Omental fat pad (tissue), 4 donors: ENCODE results near the gene CCNL2. TPM values are rescaled to one million over a fixed set of nuclear protein-coding genes. Genes with fewer than 3 reads are reported as not detected.
"Not testable (repeated sequence)": the region's sequence is repeated elsewhere in the genome, so short reads cannot be mapped to it uniquely, and the experiment has no call there.

Experiments used
- ATAC-seq: fragments of 150-250 bp; one replicate; pipeline ENCODE4 v1.9.1; 2016; ENCODE audit warnings: mild to moderate bottlenecking, moderate library complexity; ENCODE audit not compliant: low FRiP score
- DNase-seq: peaks from one replicate; pipeline ENCODE4 v3.0.0-alpha.2; 2019; ENCODE audit warnings: low spot score
- total RNA-seq, 4 donors: library from RNA; depleted of rRNA; stranded (reverse); fragments of >200 nt; gene quantifications; one replicate each; pipeline ENCODE4 v1.1.0, GENCODE V29; 2016
- TF ChIP-seq, protein P1 (sequence below), 3 donors: fragments of 450-650 bp; IDR thresholded peaks; one replicate each; pipeline ENCODE4 v1.5.1; 2016 to 2017; ENCODE audit warnings: antibody characterized with exemption in 3 of 3, mild to moderate bottlenecking in 3 of 3, moderate library complexity in 2 of 3

Gene CCNL2
- total RNA-seq, 4 donors from 2014 or later: 142 to 273 (median 204) TPM

DNA sequence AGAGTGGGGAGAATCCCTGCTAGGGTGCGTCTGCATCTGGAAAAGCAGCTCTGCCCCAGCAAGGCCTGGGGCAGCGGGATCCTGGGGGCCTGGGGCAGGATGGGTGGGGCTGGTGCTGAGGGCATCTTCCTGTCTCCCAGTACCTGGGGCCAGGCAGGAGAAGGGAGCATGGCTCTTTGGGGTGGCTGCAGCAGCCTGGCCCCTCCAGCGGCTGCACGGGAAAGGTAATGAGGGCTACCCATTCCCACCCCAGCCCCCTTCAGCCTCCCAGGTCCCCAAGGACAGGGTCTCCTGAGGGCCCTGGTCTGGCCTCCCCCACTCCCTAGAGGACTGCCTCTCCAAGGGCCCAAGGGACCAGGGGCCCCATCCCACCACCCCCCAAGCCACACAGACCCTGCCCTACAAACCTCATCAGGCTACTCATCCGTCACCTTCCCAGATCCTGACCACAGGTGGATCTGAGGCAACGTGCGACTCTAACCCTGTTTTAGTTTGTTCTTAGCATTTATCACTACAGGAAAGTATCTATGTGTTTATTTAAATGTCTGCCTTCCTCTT is 22.9 kb upstream of the CCNL2 start:
- no peak for ATAC-seq
- no peak for DNase-seq
- TF ChIP-seq, protein P1, sequence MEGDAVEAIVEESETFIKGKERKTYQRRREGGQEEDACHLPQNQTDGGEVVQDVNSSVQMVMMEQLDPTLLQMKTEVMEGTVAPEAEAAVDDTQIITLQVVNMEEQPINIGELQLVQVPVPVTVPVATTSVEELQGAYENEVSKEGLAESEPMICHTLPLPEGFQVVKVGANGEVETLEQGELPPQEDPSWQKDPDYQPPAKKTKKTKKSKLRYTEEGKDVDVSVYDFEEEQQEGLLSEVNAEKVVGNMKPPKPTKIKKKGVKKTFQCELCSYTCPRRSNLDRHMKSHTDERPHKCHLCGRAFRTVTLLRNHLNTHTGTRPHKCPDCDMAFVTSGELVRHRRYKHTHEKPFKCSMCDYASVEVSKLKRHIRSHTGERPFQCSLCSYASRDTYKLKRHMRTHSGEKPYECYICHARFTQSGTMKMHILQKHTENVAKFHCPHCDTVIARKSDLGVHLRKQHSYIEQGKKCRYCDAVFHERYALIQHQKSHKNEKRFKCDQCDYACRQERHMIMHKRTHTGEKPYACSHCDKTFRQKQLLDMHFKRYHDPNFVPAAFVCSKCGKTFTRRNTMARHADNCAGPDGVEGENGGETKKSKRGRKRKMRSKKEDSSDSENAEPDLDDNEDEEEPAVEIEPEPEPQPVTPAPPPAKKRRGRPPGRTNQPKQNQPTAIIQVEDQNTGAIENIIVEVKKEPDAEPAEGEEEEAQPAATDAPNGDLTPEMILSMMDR (IDR thresholded peaks at IDR 0.05): no peak

DNA sequence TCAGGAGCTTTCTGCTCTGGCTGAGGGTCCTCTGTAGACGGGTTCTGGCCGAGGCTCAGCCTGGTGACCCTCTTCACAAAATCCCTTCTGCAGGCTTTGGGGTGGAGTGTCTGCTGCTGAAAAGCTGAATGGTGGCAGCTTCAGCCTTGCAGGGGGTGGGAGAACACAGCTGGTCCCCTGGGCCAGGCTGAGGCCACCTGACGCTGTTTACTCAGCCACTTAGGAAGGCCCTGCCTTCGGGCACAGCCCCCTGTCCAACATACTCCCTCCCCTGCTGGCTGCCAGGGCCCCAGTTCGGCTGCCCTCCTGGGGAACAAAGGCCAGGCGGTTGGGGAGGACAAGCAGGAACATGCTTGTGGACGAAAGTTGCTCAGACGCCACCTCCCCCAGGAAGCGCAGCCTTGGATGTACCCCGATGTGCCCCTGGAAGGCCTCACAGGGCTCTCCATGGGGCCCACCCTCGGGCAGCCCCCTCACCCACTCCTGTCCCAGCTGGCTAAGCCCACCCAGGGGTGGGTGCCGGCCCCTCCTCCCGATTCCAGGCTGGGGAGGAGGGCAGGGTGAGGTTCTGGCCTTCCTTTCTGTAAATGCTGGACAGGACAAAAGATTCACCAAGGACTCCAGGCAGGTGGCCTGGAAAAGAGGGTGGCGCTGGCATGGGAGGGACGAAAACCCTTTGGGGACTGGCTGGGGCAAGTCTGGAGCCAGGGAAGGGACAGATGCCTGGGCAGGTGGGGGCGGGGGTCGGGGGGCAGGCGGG is 22.2 kb upstream of the CCNL2 start, which contains the start of gene ANKRD65:
Gene ANKRD65, minus strand, starts transcription at position 130 of the 760 bp plus-strand sequence. CDS start 271 bp downstream, outside the sequence.
- TF ChIP-seq, protein P1 (IDR thresholded peaks at IDR 0.05): no peak
- no peak for ATAC-seq
- no peak for DNase-seq

DNA sequence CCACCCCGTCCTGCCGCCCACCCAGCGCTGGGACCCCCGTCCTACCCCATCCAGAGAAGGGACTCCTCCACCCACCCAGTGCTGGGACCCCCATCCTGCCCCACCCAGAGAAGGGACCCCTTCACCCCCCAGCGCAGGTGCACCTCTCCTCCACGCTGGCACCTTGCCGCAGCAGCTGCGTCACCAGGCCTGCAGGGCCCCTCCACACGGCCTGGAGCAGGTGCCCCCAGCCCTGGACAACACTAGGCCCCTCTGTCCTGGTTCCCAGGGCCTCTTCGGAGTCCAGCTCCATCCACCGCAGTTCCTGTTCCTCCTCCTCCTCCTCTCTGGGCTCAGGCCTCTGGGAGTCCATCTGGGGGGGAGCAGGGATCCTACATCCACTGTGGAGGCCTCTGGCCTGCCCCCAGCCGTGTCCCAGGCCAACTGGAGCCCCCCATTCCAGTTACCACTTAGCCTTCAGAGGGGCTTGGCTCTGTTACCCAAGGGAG is 21.6 kb upstream of the CCNL2 start:
- TF ChIP-seq, protein P1 (IDR thresholded peaks at IDR 0.05): no peak
- no peak for ATAC-seq
- no peak for DNase-seq

DNA sequence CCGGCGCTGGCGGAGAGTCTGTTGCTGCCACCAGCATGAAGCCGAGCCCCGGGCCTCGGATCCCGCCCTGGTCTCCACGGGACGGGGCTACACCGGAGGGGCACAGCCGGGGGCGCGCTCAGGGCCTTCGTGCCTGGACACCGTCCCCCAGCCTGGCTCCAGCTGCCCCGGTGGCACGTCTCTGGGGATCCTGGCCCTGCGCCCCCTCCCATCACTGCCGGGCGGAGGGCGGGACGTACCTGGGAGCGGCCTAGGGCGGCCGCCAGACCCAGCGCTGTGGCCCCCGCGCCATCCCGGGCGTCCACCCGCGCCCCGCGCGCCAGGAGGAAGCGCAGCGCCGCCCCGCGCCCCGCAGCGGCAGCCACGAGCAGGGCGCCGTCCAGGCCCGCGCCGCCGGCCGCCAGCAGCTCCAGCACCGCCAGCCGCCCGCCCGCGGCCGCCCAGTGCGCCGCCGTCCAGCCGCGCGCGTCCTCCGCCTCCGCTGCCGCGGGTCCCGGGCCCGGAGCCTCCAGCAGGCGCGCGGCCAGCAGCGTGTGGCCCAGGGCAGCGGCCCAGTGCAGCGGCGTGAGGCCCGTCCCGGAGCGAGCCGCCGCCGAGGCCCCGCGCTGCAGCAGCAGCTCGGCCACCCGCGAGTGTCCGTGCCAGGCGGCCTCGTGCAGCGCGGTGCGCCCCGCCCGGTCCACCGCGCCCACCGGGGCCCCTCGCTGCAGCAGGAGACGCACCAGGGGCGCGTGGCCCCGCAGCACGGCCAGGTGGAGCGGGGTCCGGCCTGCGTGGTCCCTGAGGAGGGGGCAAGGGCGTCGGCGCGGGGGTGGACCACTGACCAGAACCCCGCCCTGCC is 20.9 kb upstream of the CCNL2 start:
- ATAC-seq (peak; percentile 84), DNase-seq (no peak)
- TF ChIP-seq, protein P1 (IDR thresholded peaks at IDR 0.05): no peak

DNA sequence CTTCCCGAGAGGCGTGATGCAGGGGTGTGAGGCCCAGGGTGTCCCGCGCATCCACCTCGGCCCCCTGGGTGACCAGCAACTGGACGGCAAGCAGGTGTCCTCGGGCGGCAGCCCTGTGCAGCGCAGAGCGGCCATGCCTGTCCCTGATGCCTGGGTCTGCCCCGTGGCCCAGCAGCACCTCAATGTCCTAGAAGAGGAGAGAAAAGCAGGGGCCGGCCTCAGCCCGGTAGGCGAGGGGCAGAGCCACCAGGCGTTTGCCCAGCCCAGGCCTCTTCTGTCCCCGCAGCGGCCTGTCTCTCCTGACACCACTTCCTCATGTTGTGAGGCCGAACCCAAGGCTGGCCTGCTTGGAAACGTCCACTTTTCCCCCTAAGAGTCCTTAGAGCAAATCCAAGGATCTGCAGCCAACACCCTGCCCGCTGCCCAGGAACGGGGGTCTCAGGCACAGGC is 20.3 kb upstream of the CCNL2 start:
- ATAC-seq (no peak), DNase-seq (no peak)
- TF ChIP-seq, protein P1 (IDR thresholded peaks at IDR 0.05): no peak

DNA sequence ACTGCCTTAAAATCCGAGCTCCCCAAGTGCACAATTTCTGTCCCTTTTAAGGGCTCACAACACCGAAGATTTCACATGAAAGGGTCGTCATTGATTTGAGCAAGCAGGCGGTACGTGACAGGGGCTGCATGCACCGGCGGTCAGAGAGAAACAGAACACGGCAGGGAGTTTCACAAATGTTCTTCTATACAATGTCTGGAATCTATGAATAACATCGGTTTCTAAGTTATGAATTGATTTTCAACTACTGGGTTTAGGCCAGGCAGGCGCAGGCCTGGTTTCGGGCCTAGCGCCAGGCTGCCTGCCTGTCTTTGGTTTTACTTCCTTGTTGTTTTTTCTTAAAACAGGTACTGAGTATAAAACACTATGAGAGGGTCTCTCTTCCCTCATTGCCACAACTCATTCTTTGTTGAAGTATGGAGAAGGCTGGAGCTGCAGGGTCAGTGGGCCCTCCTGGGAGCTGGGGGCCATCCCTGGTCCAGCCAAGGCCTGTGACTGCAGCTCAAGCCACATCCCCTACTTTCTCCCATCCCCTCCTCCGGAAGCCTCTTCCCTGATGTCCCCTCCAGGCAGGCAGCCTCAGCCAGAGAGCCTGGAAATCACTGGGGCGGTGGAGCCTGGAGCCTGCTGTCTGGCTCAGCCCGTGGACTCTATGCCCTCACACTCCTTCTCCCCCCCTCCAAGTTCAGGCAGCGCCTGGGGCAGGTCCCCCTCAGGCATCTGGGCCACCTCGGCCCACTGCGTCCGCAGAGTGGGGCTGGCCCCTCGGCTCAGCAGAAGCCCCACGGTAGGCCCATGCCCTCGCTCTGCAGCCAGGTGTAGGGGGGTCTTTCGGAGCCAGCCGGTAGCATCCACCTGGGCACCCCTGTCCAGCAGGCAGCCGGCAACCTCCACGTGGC is 19.6 kb upstream of the CCNL2 start:
- no peak for DNase-seq
- no peak for ATAC-seq

DNA sequence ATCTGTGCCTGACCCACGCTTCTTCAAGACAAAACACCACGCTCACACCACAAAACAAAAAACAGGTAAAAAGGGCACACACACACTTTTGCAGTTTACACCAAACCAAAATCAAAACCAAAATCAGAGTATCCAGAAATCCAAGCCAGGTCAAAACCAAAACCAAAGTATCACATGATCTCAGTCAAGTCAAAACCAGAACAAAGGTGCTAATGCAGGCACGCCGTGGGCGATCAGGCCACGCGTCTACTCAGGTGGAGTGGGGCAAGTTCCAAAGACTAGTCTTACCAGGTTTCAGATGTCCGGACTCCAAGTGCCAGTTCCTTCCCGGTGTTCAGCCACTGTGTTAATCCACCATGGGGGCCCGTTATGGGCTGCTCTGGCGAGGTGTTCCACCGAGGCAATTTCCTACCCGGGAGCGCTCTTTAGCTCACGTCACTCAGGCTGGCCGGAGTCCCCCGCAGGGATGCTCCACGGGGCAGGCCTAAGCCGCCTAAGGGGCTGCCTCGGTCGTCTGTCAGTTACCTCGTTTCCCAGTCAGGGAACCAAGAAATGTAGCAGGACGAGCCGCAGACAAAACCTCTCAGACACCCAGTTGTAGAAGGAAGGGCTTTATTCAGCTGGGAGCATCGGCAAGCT is 18.8 kb upstream of the CCNL2 start:
- not testable (repeated sequence) for ATAC-seq, DNase-seq

More for the DNA sequence above, 19.6 kb upstream of the CCNL2 start:
- TF ChIP-seq, protein P1 (IDR thresholded peaks at IDR 0.05): no peak

DNA sequence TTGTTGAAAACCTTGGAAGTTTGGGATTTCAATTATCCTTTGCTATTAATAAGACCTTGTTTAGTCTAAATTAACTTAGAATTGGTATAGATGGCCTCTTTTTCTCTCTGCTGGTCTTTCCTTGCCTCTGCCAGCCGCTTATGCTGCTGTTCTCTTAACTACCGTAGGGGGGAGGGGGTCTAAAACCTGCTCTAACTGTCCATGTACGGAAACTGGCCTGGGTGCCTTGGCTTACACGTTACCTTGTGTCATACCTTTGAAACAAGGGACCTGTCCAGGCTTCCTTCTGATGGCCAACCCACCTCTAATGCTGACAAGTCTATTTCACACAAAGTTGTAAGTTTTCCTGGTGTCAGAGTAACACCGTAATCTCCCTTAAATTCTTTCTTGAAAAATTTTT is 18.3 kb upstream of the CCNL2 start:
- ATAC-seq, DNase-seq: not testable (repeated sequence)
